B cell (primary cell): ENCODE data around the gene CLEC7A. TPM values are rescaled to one million over a fixed set of nuclear protein-coding genes. Genes with fewer than 3 reads are reported as not detected.

ENCODE experiments used
- ATAC-seq: fragments of 200-7000 bp; cut with Tn5 transposase; one replicate; pipeline ENCODE4 v1.10.0; 2021; ENCODE audit warnings: low read depth, mild to moderate bottlenecking, moderate number of reproducible peaks, moderate library complexity
- CTCF ChIA-PET: fragments of 350-600 bp; sonication (Branson Sonifier 250); formaldehyde crosslinking; loops from one replicate; lab custom pipeline; 2021; ENCODE audit warnings: antibody characterized with exemption, inconsistent platforms; lab: Charles Lee
- POLR2A ChIA-PET: fragments of 350-600 bp; sonication (Branson Sonifier 250); formaldehyde crosslinking; loops from one replicate; lab custom pipeline; 2021; ENCODE audit warnings: antibody characterized with exemption; lab: Charles Lee
- DNase-seq: peaks from one replicate; pipeline ENCODE4 v3.0.0; 2013
- H2AFZ ChIP-seq: 2 replicates; pipeline ENCODE4 v1.6.1; 2012; ENCODE audit warnings: mild to moderate bottlenecking, low read depth, low read length; ENCODE audit not compliant: insufficient read depth, poor library complexity, severe bottlenecking
- H3K27ac ChIP-seq, 2 donors: 1 replicate in 1 of 2; 2 replicates in 1 of 2; pipeline ENCODE4 v1.5.1; 2012 to 2013; ENCODE audit warnings: low read length in 2 of 2, mild to moderate bottlenecking in 2 of 2, moderate library complexity in 1 of 2
- H3K27me3 ChIP-seq, 4 experiments: fragments of 200-600 bp in 1 of 4; sonication (generic) in 1 of 4; replicated peaks in 1 of 4; 1 replicate in 2 of 4; 2 replicates in 2 of 4; pipeline versions ENCODE4 v1.6.1 to v1.7.0; 2013 to 2016; ENCODE audit warnings: low read length in 3 of 4, mild to moderate bottlenecking in 2 of 4, mixed read lengths in 1 of 4, moderate library complexity in 1 of 4; ENCODE audit not compliant: insufficient read depth in 4 of 4, control insufficient read depth in 3 of 4; ENCODE audit errors: control extremely low read depth in 1 of 4
- H3K36me3 ChIP-seq, 2 experiments: replicated peaks in 1 of 2; 1 replicate in 1 of 2; 2 replicates in 1 of 2; pipeline versions ENCODE4 v1.6.1 to v1.7.1; 2013; ENCODE audit warnings: low read length in 1 of 2; ENCODE audit not compliant: insufficient read depth in 2 of 2, control insufficient read depth in 1 of 2; ENCODE audit errors: control extremely low read depth in 1 of 2, extremely low read depth in 1 of 2
- H3K4me1 ChIP-seq, 2 donors: fragments of 200-600 bp in 1 of 2; sonication (generic) in 1 of 2; 1 replicate in 1 of 2; 2 replicates in 1 of 2; pipeline versions ENCODE4 v1.5.1 to v1.6.1; 2013 to 2017; ENCODE audit warnings: low read length in 2 of 2; ENCODE audit not compliant: control insufficient read depth in 2 of 2, insufficient read depth in 2 of 2
- H3K4me2 ChIP-seq: replicated peaks from 2 replicates; pipeline ENCODE3; 2012; ENCODE audit warnings: mild to moderate bottlenecking, low read depth, low read length; ENCODE audit not compliant: poor library complexity, severe bottlenecking
- H3K4me3 ChIP-seq, 5 experiments: fragments of 200-600 bp in 1 of 5; sonication (generic) in 1 of 5; 1 replicate in 3 of 5; 2 replicates in 2 of 5; pipeline versions ENCODE4 v1.5.1 to v1.7.0; 2011 to 2016; ENCODE audit warnings: low read length in 4 of 5, mild to moderate bottlenecking in 4 of 5, low read depth in 2 of 5, control low read depth in 1 of 5, moderate library complexity in 1 of 5; ENCODE audit not compliant: insufficient read depth in 1 of 5; ENCODE audit errors: control extremely low read depth in 1 of 5, extremely low read depth in 1 of 5
- H3K79me2 ChIP-seq: fragments of 200-600 bp; sonication (generic); one replicate; pipeline ENCODE4 v1.6.0; 2016; ENCODE audit warnings: low read length; ENCODE audit not compliant: control insufficient read depth, insufficient read depth
- H3K9ac ChIP-seq: fragments of 200-600 bp; sonication (generic); 2 replicates; pipeline ENCODE4 v1.6.1; 2017; ENCODE audit warnings: mild to moderate bottlenecking, low read length, moderate library complexity
- H3K9me3 ChIP-seq, 3 donors: one replicate each; pipeline versions ENCODE4 v1.6.1 to v1.7.1; 2013; ENCODE audit warnings: low read length in 2 of 3; ENCODE audit not compliant: control insufficient read depth in 2 of 3, insufficient read depth in 1 of 3; ENCODE audit errors: control extremely low read depth in 1 of 3
- H4K20me1 ChIP-seq: 2 replicates; pipeline ENCODE4 v1.6.0; 2012; ENCODE audit warnings: mild to moderate bottlenecking, low read length; ENCODE audit not compliant: insufficient read depth, control insufficient read depth, poor library complexity, severe bottlenecking
- H3K27ac Mint-ChIP-seq: one replicate; pipeline ENCODE4 v1.8.0; 2021; ENCODE audit warnings: mixed read lengths
- H3K27me3 Mint-ChIP-seq: one replicate; pipeline ENCODE4 v1.8.0; 2021; ENCODE audit warnings: mixed read lengths
- H3K4me1 Mint-ChIP-seq: one replicate; pipeline ENCODE4 v1.8.0; 2021; ENCODE audit warnings: mixed read lengths
- H3K4me3 Mint-ChIP-seq: one replicate; pipeline ENCODE4 v1.8.0; 2021; ENCODE audit warnings: mixed read lengths
- H3K9me3 Mint-ChIP-seq: one replicate; pipeline ENCODE4 v1.8.0; 2022; ENCODE audit warnings: mixed read lengths; ENCODE audit not compliant: insufficient read depth
- CTCF ChIP-seq: fragments of 200-600 bp; IDR thresholded peaks from one replicate; pipeline ENCODE4 v1.8.0; 2022; ENCODE audit warnings: antibody characterized with exemption, mild to moderate bottlenecking
- EZH2 ChIP-seq: IDR thresholded peaks from 2 replicates; pipeline ENCODE4 v1.6.1; 2012; ENCODE audit warnings: borderline replicate concordance, low read depth, mild to moderate bottlenecking, moderate library complexity, low read length; ENCODE audit not compliant: insufficient read depth, poor library complexity, severe bottlenecking
- WGBS: methylation state at CpG from one replicate; pipeline ENCODE4 v1.1.5; 2013; ENCODE audit warnings: missing lambda C conversion rate; ENCODE audit not compliant: insufficient coverage; 5-methylcytosine and 5-hydroxymethylcytosine counted together
- intact Hi-C: fragments of 100-400 bp; cut with micrococcal nuclease; formaldehyde crosslinking; loops from one replicate; pipeline ENCODE4 v1.10.0; 2022
- polyA plus RNA-seq: library from polyadenylated mRNA; depleted of rRNA; stranded (reverse); fragments of >200 nt; gene quantifications from 2 replicates; pipeline ENCODE4 v1.2.3, GENCODE V29; 2012
- total RNA-seq, 2 donors: library from RNA; stranded (reverse); fragments of 120-200 nt in 1 of 2; gene quantifications; 1 replicate in 1 of 2; 2 replicates in 1 of 2; pipeline versions ENCODE4 v1.2.3 to v1.2.4, GENCODE V29; 2013 to 2022

CLEC7A gene
- total and polyA plus RNA-seq, 2 donors (not counting 1 experiment from before 2014, with no cell fraction given) = 0.67 to 2.4 TPM

- ChIA-PET CTCF (no interaction called here), POLR2A (no interaction called here)
- no peak for TF ChIP-seq EZH2
- TF ChIP-seq CTCF = no peak
- Histone ChIP-seq H3K4me2 (no peak overlapping the region), H3K36me3 (no peaks in the 10 kb centered on the region), H3K9me3 (peaks cover 0 to 13% (median 0%) of the 10 kb centered on the region in 3 donors), H3K4me1 (no peaks in the 10 kb centered on the region), H3K27ac (no peak overlapping the region), H3K9ac (no peak overlapping the region), H2AFZ (no peak overlapping the region), H3K4me3 (no peak overlapping the region), H3K79me2 (no peaks in the 10 kb centered on the region), H4K20me1 (no peaks in the 10 kb centered on the region), H3K27me3 (peaks cover 0 to 3% (median 0%) of the 10 kb centered on the region in 4 experiments)
- Mint-ChIP-seq H3K27me3 (peaks cover 15% of the 10 kb centered on the region), H3K4me1 (no peaks in the 10 kb centered on the region), H3K4me3 (no peak overlapping the region), H3K27ac (no peak overlapping the region), H3K9me3 (peaks cover 4% of the 10 kb centered on the region)
- intact Hi-C loops = no loop called here
- DNase-seq (no peak), ATAC-seq (no peak)
- WGBS = 94% methylated on average over 6 of the region's 7 CpGs
These were observed 14.1 kb downstream of the CLEC7A start for GRCh38 chr12:10115890-10116289.

- WGBS = 89% methylated on average over 10 of the region's 15 CpGs
- no peak for ATAC-seq
- Histone ChIP-seq H2AFZ (no peak overlapping the region), H3K9ac (no peak overlapping the region), H3K4me1 (no peaks in the 10 kb centered on the region), H3K9me3 (peaks cover 0 to 8% (median 0%) of the 10 kb centered on the region in 3 donors), H3K27ac (no peak overlapping the region), H3K4me2 (no peak overlapping the region), H3K36me3 (no peaks in the 10 kb centered on the region), H4K20me1 (no peaks in the 10 kb centered on the region), H3K27me3 (peaks cover 0 to 3% (median 0%) of the 10 kb centered on the region in 4 experiments), H3K4me3 (no peak overlapping the region), H3K79me2 (no peaks in the 10 kb centered on the region)
- Mint-ChIP-seq H3K9me3 (peaks cover 4% of the 10 kb centered on the region), H3K27ac (no peak overlapping the region), H3K4me3 (no peak overlapping the region), H3K27me3 (peaks cover 15% of the 10 kb centered on the region), H3K4me1 (no peaks in the 10 kb centered on the region)
- TF ChIP-seq CTCF (no peak), EZH2 (no peak)
- intact Hi-C loops = no loop called here
- POLR2A ChIA-PET = no interaction called here
- CTCF ChIA-PET = no interaction called here
- DNase-seq = no peak
These were observed 14.7 kb downstream of the CLEC7A start for GRCh38 chr12:10115311-10115710.
